Measurements from ENCODE around the gene EXT2. TPM values are rescaled to one million over a fixed set of nuclear protein-coding genes. Genes with fewer than 3 reads are reported as not detected.
A peak's percentile ranks its signal among the peaks of the same experiment; 100 is the strongest.

Gene EXT2
- total RNA-seq, 1 experiment from 2014 or later = 42.8 TPM

- peak; percentile 88 for TF ChIP-seq CBX3 (IDR thresholded peaks at IDR 0.05; ENCODE audit: low read depth)
- TF ChIP-seq JUND (IDR thresholded peaks at IDR 0.05) = no peak
- TF ChIP-seq SIN3A (IDR thresholded peaks at IDR 0.05; ENCODE audit: low read depth) = peak; percentile 88
- 0 out of 2 replicates have a peak, but pooled peaks have one; percentile 8 for TF ChIP-seq RAD21 (IDR thresholded peaks at IDR 0.05; ENCODE audit: low read depth)
- TF ChIP-seq TCF7L2 (IDR thresholded peaks at IDR 0.05; ENCODE audit: borderline replicate concordance, extremely low read depth, insufficient read depth, insufficient read length) = no peak
Observed at GRCh38 chr11:44065841-44066731, 29.4 kb upstream of the EXT2 start, which contains the start of gene ACCS (continued).

- H3K9me3 ChIP-seq (ENCODE audit: control insufficient read depth in 1 of 2, insufficient read depth in 1 of 2, low read depth in 1 of 2, low read length in 2 of 2) = no peaks in the 10 kb centered on the region
- H4K20me1 ChIP-seq (ENCODE audit: insufficient read depth) = no peaks in the 10 kb centered on the region
- ATAC-seq (peak; percentile 4; the same call in 1 of the 2 replicates), DNase-seq (ENCODE audit: low read depth, low spot score) (peak; percentile 31)
- TSS peak; percentile 58 for BruUV-seq (replicated peaks)
- H3K4me3 ChIP-seq (replicated peaks in 1 of 2; ENCODE audit: low read depth in 1 of 2, low read length in 2 of 2) = peak overlapping the region; percentile 60 to 72
- ChIA-PET POLR2A (interaction anchor here (0.7 to 1.4 kb wide), 3 partner anchors 26 to 221 kb away, joined by 3 read pairs; partner anchors contain the start of gene EXT2), CTCF (interaction anchor here (1.1 to 1.5 kb wide), 3 partner anchors 11 to 177 kb away, joined by 3 to 5 read pairs (median 3); no protein-coding TSS in a partner anchor), RAD21 (ENCODE audit: low non-redundant PET in 1 of 2, low total read pairs in 2 of 2, uncharacterized antibody in 2 of 2, unreplicated experiment in 2 of 2) (no interaction called here)
- peak overlapping the region; percentile 91 for H3K4me2 ChIP-seq (ENCODE audit: low read length)
- peaks cover 11 to 19% of the 10 kb centered on the region in 2 experiments for H3K4me1 ChIP-seq (ENCODE audit: control insufficient read depth in 1 of 2, insufficient read depth in 2 of 2, low read length in 2 of 2)
- H2AFZ ChIP-seq (ENCODE audit: low read depth, low read length, poor library complexity, severe bottlenecking) = peak overlapping the region; percentile 42
- H3K79me2 ChIP-seq (ENCODE audit: insufficient read depth, low read length) = no peaks in the 10 kb centered on the region
- no peaks in the 10 kb centered on the region for H3K27me3 ChIP-seq (ENCODE audit: insufficient read depth, low read length)
- peak; percentile 60 for TF ChIP-seq JUND (IDR thresholded peaks at IDR 0.05)
- TF ChIP-seq ELF1 (IDR thresholded peaks at IDR 0.05; ENCODE audit: borderline replicate concordance, low read depth) = no peak
- TF ChIP-seq CEBPB (IDR thresholded peaks at IDR 0.05; ENCODE audit: low read depth) = no peak
- TF ChIP-seq FOSL1 (IDR thresholded peaks at IDR 0.05; ENCODE audit: low read depth) = peak; percentile 73
- TF ChIP-seq SRF (IDR thresholded peaks at IDR 0.05; ENCODE audit: low read depth) = no peak
- no peak for TF ChIP-seq REST (IDR thresholded peaks at IDR 0.05; ENCODE audit: low read depth)
- H3K36me3 ChIP-seq (ENCODE audit: control insufficient read depth in 1 of 2, insufficient read depth in 2 of 2, low read length in 2 of 2) = no peaks in the 10 kb centered on the region
- intact Hi-C loops (cut with micrococcal nuclease) = no loop called here
- peak overlapping the region; percentile 81 for H3K9ac ChIP-seq (ENCODE audit: low read length)
- no peaks in the 10 kb centered on the region for H3K9me2 ChIP-seq (ENCODE audit: insufficient read depth)
- peak overlapping the region; percentile 78 for H3K27ac ChIP-seq (ENCODE audit: low read depth, low read length)
Observed at GRCh38 chr11:44066732-44067141, 28.7 kb upstream of the EXT2 start.
